ENCODE measurements around the gene CNNM3. TPM values are rescaled to one million over a fixed set of nuclear protein-coding genes. Genes with fewer than 3 reads are reported as not detected.

CNNM3 gene
- total and polyA plus RNA-seq, 2 experiments from 2014 or later = 0.98 to 5.0 TPM

GRCh38 chr2:96857667-96858372 is 41.8 kb downstream of the CNNM3 start, which contains the start of gene ANKRD39:
Gene ANKRD39 (minus strand): TSS chr2:96858016. CDS start chr2:96857987, 29 bp downstream.
- no peaks in the 10 kb centered on the region for H3K9me2 ChIP-seq (ENCODE audit: insufficient read depth)
- H3K4me1 ChIP-seq (ENCODE audit: insufficient read depth) = peaks cover 5% of the 10 kb centered on the region; the same call in 1 of the 2 replicates
- H3K79me2 ChIP-seq (ENCODE audit: insufficient read depth) = peaks cover 20% of the 10 kb centered on the region
- H3K27me3 ChIP-seq (replicated peaks; ENCODE audit: insufficient read depth) = no peaks in the 10 kb centered on the region
- H4K20me1 ChIP-seq (ENCODE audit: insufficient read depth) = no peaks in the 10 kb centered on the region
- H3K9me3 ChIP-seq (ENCODE audit: low read depth) = no peaks in the 10 kb centered on the region
- WGBS, 2 experiments (ENCODE audit: low coverage in 1 of 2, low lambda C conversion rate in 2 of 2, missing lambda C conversion rate in 2 of 2) = 1 to 2% methylated on average over 52 to 55 of the region's 81 CpGs
- H3F3A ChIP-seq (ENCODE audit: insufficient read depth) = no peaks in the 10 kb centered on the region
- H3K27ac ChIP-seq = peak within 1 kb of the TSS; percentile 50
- peak within 1 kb of the TSS; percentile 83 for H3K9ac ChIP-seq
- in situ Hi-C loops (cut with MboI) = loop anchor here (25.0 kb wide), 1 partner anchor 254 kb away; the partner anchor contains the start of gene ANKRD36
- peak within 1 kb of the TSS; percentile 85 for H3K4me3 ChIP-seq
- peak within 1 kb of the TSS; percentile 91 for H3K4me2 ChIP-seq (ENCODE audit: unreplicated experiment)
- peak within 1 kb of the TSS; percentile 88 for H2AFZ ChIP-seq
- DNase-seq = peak; percentile 99
- H3K36me3 ChIP-seq (ENCODE audit: low read depth) = no peaks in the 10 kb centered on the region
- TF ChIP-seq EZH2 (IDR thresholded peaks at IDR 0.05; ENCODE audit: insufficient read depth, poor library complexity, severe bottlenecking) (no peak), EZH2phosphoT487 (IDR thresholded peaks at IDR 0.05; ENCODE audit: insufficient read depth, low read depth) (no peak)

GRCh38 chr2:96859099-96859649 is 43.1 kb downstream of the CNNM3 start:
- H3K27ac ChIP-seq = no peak overlapping the region
- H3K9ac ChIP-seq = 0 out of 2 replicates have a peak overlapping the region, but pooled peaks have one; percentile 72
- no peak for TF ChIP-seq EZH2 (IDR thresholded peaks at IDR 0.05; ENCODE audit: insufficient read depth, poor library complexity, severe bottlenecking)
- no peak for TF ChIP-seq EZH2phosphoT487 (IDR thresholded peaks at IDR 0.05; ENCODE audit: insufficient read depth, low read depth)
- peaks cover 6% of the 10 kb centered on the region; the same call in 1 of the 2 replicates for H3K36me3 ChIP-seq (ENCODE audit: low read depth)
- H2AFZ ChIP-seq = peak overlapping the region; percentile 75
- in situ Hi-C loops (cut with MboI) = loop anchor here (25.0 kb wide), 1 partner anchor 253 kb away; the partner anchor contains the start of gene ANKRD36
- no peak for DNase-seq
- H3K4me3 ChIP-seq = peak overlapping the region; percentile 85; the same call in 1 of the 2 replicates
- 51 to 55% methylated on average over 11 of the region's 11 CpGs for WGBS, 2 experiments (ENCODE audit: low coverage in 1 of 2, low lambda C conversion rate in 2 of 2, missing lambda C conversion rate in 2 of 2)
- no peaks in the 10 kb centered on the region for H3F3A ChIP-seq (ENCODE audit: insufficient read depth)
- H3K79me2 ChIP-seq (ENCODE audit: insufficient read depth) = peaks cover 20% of the 10 kb centered on the region
- no peaks in the 10 kb centered on the region for H4K20me1 ChIP-seq (ENCODE audit: insufficient read depth)
- no peaks in the 10 kb centered on the region for H3K27me3 ChIP-seq (replicated peaks; ENCODE audit: insufficient read depth)
- H3K4me1 ChIP-seq (ENCODE audit: insufficient read depth) = peaks cover 5% of the 10 kb centered on the region; the same call in 1 of the 2 replicates
- H3K9me3 ChIP-seq (ENCODE audit: low read depth) = no peaks in the 10 kb centered on the region
- no peaks in the 10 kb centered on the region for H3K9me2 ChIP-seq (ENCODE audit: insufficient read depth)
- H3K4me2 ChIP-seq (ENCODE audit: unreplicated experiment) = no peak overlapping the region

- Histone ChIP-seq H3K79me2 (ENCODE audit: insufficient read depth) (peaks cover 20% of the 10 kb centered on the region), H4K20me1 (ENCODE audit: insufficient read depth) (no peaks in the 10 kb centered on the region), H3K9me3 (ENCODE audit: low read depth) (no peaks in the 10 kb centered on the region), H3K9me2 (ENCODE audit: insufficient read depth) (no peaks in the 10 kb centered on the region), H3K27ac (no peak overlapping the region), H3K9ac (no peak overlapping the region), H3F3A (ENCODE audit: insufficient read depth) (no peaks in the 10 kb centered on the region), H3K4me2 (ENCODE audit: unreplicated experiment) (no peak overlapping the region), H2AFZ (no peak overlapping the region), H3K36me3 (ENCODE audit: low read depth) (peaks cover 6% of the 10 kb centered on the region; the same call in 1 of the 2 replicates), H3K4me1 (ENCODE audit: insufficient read depth) (peaks cover 5% of the 10 kb centered on the region; the same call in 1 of the 2 replicates), H3K27me3 (replicated peaks; ENCODE audit: insufficient read depth) (no peaks in the 10 kb centered on the region), H3K4me3 (no peak overlapping the region)
- in situ Hi-C loops (cut with MboI) = loop anchor here (25.0 kb wide), 1 partner anchor 253 kb away; the partner anchor contains the start of gene ANKRD36
- no peak for DNase-seq
- 24 to 27% methylated on average over 4 of the region's 4 CpGs for WGBS, 2 experiments (ENCODE audit: low coverage in 1 of 2, low lambda C conversion rate in 2 of 2, missing lambda C conversion rate in 2 of 2)
- TF ChIP-seq EZH2 (IDR thresholded peaks at IDR 0.05; ENCODE audit: insufficient read depth, poor library complexity, severe bottlenecking) (no peak), EZH2phosphoT487 (IDR thresholded peaks at IDR 0.05; ENCODE audit: insufficient read depth, low read depth) (no peak)
Measured at GRCh38 chr2:96859681-96860064, 43.6 kb downstream of the CNNM3 start.
